ENCODE data around the gene KRT80. TPM values are rescaled to one million over a fixed set of nuclear protein-coding genes. Genes with fewer than 3 reads are reported as not detected.

KRT80 gene
- total RNA-seq, 5 donors from 2014 or later (not counting 1 experiment from before 2014, with no cell fraction given): 0.09 to 0.12 TPM; not detected in 3

DNA sequence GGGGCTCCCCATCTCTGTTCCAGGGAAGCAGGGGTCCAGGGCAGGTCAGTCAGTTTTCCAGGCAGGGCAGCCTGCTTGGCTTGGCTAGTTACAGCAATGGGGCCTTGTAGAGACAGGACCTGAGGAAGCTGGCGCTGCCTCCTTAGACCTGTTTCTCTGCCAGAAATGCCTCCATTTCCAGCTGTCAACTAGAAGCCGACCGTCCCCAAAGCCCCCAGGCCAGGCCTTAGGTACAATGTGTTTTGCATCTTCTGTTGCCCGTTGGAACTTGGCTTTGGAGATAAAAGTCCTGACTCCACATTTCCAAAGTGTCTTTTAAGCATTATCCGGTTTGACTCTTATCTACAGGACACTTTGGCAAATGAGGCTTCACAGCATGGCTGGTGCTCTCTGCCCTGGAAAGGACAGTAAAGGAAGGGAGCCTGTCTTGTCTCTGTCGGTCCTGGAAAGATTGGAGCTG lies 42.6 kb downstream of the KRT80 start:
- WGBS (ENCODE audit: insufficient coverage): 85% methylated on average over 4 of the region's 6 CpGs
- H3K4me3 ChIP-seq (ENCODE audit: control insufficient read depth in 1 of 2, extremely low read depth in 1 of 2, low read length in 1 of 2): no peak overlapping the region
- H3K9me3 ChIP-seq: no peaks in the 10 kb centered on the region
- no peaks in the 10 kb centered on the region for H3K36me3 ChIP-seq (ENCODE audit: control insufficient read depth in 2 of 2, extremely low read depth in 1 of 2, insufficient read depth in 1 of 2, low read length in 1 of 2)
- Mint-ChIP-seq H3K36me3 (no peaks in the 10 kb centered on the region), H3K27me3 (peaks cover 0 to 5% of the 10 kb centered on the region in 2 donors), H3K9me3 (no peaks in the 10 kb centered on the region), H3K27ac (no peak overlapping the region), H3K4me3 (no peak overlapping the region), H3K4me1 (peaks cover 7 to 24% (median 13%) of the 10 kb centered on the region in 3 donors)
- H3K4me1 ChIP-seq (ENCODE audit: control insufficient read depth in 1 of 2, extremely low read depth in 1 of 2, insufficient read depth in 2 of 2, low read length in 2 of 2): peaks cover 0 to 19% of the 10 kb centered on the region in 2 experiments
- no peak overlapping the region for H3K27ac ChIP-seq (ENCODE audit: low read length)
- H3K27me3 ChIP-seq (replicated peaks in 1 of 2; ENCODE audit: control insufficient read depth in 2 of 2, extremely low read depth in 1 of 2, insufficient read depth in 2 of 2, low read length in 1 of 2): peaks cover 0 to 20% of the 10 kb centered on the region in 2 experiments
- DNase-seq (no peak), ATAC-seq (replicated peaks in 1 of 4) (no peak)
- ChIA-PET CTCF (no interaction called here), POLR2A (no interaction called here)

DNA sequence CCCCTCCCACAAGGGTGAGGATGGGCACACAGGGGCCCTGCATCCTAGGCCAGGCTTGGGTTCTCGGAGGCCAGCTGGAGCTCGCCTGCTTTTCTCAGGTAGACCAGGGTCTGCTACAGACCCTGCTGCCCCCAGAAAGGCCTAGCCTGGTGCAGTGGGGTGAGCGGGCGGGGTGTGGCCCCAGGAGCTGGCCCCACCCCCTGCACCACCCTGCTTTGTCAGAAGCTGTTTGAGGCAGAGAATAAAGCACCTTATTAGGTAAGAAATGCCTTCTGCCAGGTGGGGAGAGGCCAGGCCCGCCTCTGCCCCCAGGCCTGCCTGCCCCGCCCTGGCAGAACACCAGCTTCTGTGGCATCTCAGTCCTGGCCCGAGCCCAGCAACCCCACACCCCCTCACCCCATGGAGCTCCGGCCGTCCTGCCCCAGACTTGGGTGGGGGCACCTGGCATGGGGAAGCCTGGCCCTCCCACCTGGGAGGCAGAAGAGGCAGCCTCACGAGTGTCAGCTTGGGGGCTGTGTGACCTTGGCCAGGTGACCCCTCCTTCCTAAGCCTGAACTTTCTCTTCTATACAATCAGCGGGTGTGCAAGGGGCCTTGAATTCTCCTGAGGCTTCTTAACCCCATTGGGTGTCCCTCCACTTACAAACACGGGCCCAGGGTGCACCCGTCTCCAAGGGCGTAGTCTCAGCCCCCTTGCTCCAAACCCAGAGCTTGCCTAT lies 43.2 kb downstream of the KRT80 start:
- H3K4me3 Mint-ChIP-seq: no peak overlapping the region
- no peaks in the 10 kb centered on the region for H3K9me3 Mint-ChIP-seq
- POLR2A ChIA-PET: no interaction called here

DNA sequence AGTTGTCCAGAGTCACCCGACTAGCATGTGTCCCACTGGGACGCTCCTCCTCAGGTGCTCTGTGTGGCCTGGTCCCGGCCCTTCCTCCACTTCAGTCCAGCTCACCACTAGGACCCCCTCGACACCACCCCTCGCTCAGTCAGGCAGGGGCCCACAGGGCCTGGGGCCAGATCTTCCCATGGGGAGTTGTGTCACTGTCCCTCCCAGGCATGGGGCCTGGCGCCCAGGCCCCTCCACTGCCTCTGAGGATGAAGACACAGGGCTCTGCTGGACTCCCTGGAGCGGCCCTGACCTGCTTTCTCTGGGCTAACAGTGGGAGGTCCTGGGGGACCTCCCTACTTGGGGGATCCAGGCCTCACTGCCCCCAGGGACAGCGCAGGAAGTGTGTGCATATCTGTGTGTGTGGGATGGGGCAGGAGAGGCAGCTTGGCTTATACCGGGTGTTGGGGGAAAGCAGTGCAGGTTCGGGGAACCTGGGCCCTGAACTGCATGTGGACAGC lies 43.8 kb downstream of the KRT80 start:
- Histone ChIP-seq H3K4me1 (ENCODE audit: control insufficient read depth in 1 of 2, extremely low read depth in 1 of 2, insufficient read depth in 2 of 2, low read length in 2 of 2) (peaks cover 0 to 12% of the 10 kb centered on the region in 2 experiments), H3K27me3 (replicated peaks in 1 of 2; ENCODE audit: control insufficient read depth in 2 of 2, extremely low read depth in 1 of 2, insufficient read depth in 2 of 2, low read length in 1 of 2) (peaks cover 0 to 17% of the 10 kb centered on the region in 2 experiments), H3K36me3 (ENCODE audit: control insufficient read depth in 2 of 2, extremely low read depth in 1 of 2, insufficient read depth in 1 of 2, low read length in 1 of 2) (no peaks in the 10 kb centered on the region), H3K9me3 (no peaks in the 10 kb centered on the region), H3K27ac (ENCODE audit: low read length) (no peak overlapping the region), H3K4me3 (ENCODE audit: control insufficient read depth in 1 of 2, extremely low read depth in 1 of 2, low read length in 1 of 2) (no peak overlapping the region)
- Mint-ChIP-seq H3K27ac (no peak overlapping the region), H3K4me3 (no peak overlapping the region), H3K4me1 (peaks cover 7 to 13% (median 12%) of the 10 kb centered on the region in 3 donors), H3K27me3 (peaks cover 0 to 5% of the 10 kb centered on the region in 2 donors), H3K36me3 (no peaks in the 10 kb centered on the region), H3K9me3 (no peaks in the 10 kb centered on the region)
- WGBS (ENCODE audit: insufficient coverage): 79% methylated on average over 10 of the region's 10 CpGs
- DNase-seq: no peak
- ATAC-seq (replicated peaks in 1 of 4): no peak
- CTCF ChIA-PET: no interaction called here
- POLR2A ChIA-PET: no interaction called here

More for the DNA sequence above, 43.2 kb downstream of the KRT80 start:
- Histone ChIP-seq H3K4me1 (ENCODE audit: control insufficient read depth in 1 of 2, extremely low read depth in 1 of 2, insufficient read depth in 2 of 2, low read length in 2 of 2) (peaks cover 0 to 13% of the 10 kb centered on the region in 2 experiments), H3K9me3 (no peaks in the 10 kb centered on the region), H3K36me3 (ENCODE audit: control insufficient read depth in 2 of 2, extremely low read depth in 1 of 2, insufficient read depth in 1 of 2, low read length in 1 of 2) (no peaks in the 10 kb centered on the region), H3K27ac (ENCODE audit: low read length) (no peak overlapping the region), H3K27me3 (replicated peaks in 1 of 2; ENCODE audit: control insufficient read depth in 2 of 2, extremely low read depth in 1 of 2, insufficient read depth in 2 of 2, low read length in 1 of 2) (peaks cover 0 to 20% of the 10 kb centered on the region in 2 experiments), H3K4me3 (ENCODE audit: control insufficient read depth in 1 of 2, extremely low read depth in 1 of 2, low read length in 1 of 2) (no peak overlapping the region)
- H3K27me3 Mint-ChIP-seq: peaks cover 0 to 5% of the 10 kb centered on the region in 2 donors
- CTCF ChIA-PET: no interaction called here
- DNase-seq: no peak
- H3K27ac Mint-ChIP-seq: no peak overlapping the region
- peaks cover 7 to 18% (median 13%) of the 10 kb centered on the region in 3 donors for H3K4me1 Mint-ChIP-seq
- 80% methylated on average over 10 of the region's 14 CpGs for WGBS (ENCODE audit: insufficient coverage)
- H3K36me3 Mint-ChIP-seq: no peaks in the 10 kb centered on the region
- ATAC-seq (replicated peaks in 1 of 4): no peak

DNA sequence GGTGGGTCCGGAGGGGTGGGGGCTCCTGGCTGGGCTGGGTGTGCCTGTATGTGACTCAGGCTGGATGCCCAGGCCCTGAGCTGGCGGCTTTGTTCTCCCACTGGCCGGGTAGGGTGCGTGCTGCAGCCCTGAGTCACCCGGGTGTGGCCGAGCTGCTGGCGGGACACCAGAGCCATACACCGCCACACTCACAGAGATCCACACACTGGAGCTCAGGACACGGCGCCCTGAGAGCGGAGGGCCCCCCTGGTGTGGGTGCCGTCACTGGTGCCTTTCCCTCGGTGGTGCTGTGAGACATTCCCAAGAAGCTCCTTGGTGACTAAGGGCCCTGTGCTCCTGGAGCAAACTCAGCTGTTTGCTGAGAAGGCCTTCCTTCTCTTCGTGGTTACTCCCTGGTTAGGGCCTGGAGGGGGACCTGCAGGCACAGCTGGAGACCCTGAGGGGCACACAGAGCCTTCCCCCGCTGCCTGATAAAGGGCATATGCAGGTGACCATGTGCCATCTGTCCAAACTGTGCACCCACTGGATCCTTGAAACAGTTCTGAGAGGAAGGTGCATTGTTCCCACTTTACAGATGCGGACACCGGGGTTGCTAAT lies 44.3 kb downstream of the KRT80 start:
- H3K27ac Mint-ChIP-seq: no peak overlapping the region
- H3K36me3 ChIP-seq (ENCODE audit: control insufficient read depth in 2 of 2, extremely low read depth in 1 of 2, insufficient read depth in 1 of 2, low read length in 1 of 2): no peaks in the 10 kb centered on the region
- no peak overlapping the region for H3K27ac ChIP-seq (ENCODE audit: low read length)
- DNase-seq: no peak
- no peaks in the 10 kb centered on the region for H3K36me3 Mint-ChIP-seq
- no peaks in the 10 kb centered on the region for H3K9me3 ChIP-seq
- peaks cover 0 to 14% of the 10 kb centered on the region in 2 experiments for H3K27me3 ChIP-seq (replicated peaks in 1 of 2; ENCODE audit: control insufficient read depth in 2 of 2, extremely low read depth in 1 of 2, insufficient read depth in 2 of 2, low read length in 1 of 2)
- no peak for ATAC-seq (replicated peaks in 1 of 4)
- no peak overlapping the region for H3K4me3 ChIP-seq (ENCODE audit: control insufficient read depth in 1 of 2, extremely low read depth in 1 of 2, low read length in 1 of 2)
- H3K27me3 Mint-ChIP-seq: peaks cover 0 to 5% of the 10 kb centered on the region in 2 donors
- peaks cover 5 to 9% (median 8%) of the 10 kb centered on the region in 3 donors for H3K4me1 Mint-ChIP-seq
- 86% methylated on average over 16 of the region's 17 CpGs for WGBS (ENCODE audit: insufficient coverage)
- POLR2A ChIA-PET: no interaction called here
- no peaks in the 10 kb centered on the region for H3K9me3 Mint-ChIP-seq
- H3K4me1 ChIP-seq (ENCODE audit: control insufficient read depth in 1 of 2, extremely low read depth in 1 of 2, insufficient read depth in 2 of 2, low read length in 2 of 2): peaks cover 0 to 6% of the 10 kb centered on the region in 2 experiments
- CTCF ChIA-PET: no interaction called here
- no peak overlapping the region for H3K4me3 Mint-ChIP-seq

DNA sequence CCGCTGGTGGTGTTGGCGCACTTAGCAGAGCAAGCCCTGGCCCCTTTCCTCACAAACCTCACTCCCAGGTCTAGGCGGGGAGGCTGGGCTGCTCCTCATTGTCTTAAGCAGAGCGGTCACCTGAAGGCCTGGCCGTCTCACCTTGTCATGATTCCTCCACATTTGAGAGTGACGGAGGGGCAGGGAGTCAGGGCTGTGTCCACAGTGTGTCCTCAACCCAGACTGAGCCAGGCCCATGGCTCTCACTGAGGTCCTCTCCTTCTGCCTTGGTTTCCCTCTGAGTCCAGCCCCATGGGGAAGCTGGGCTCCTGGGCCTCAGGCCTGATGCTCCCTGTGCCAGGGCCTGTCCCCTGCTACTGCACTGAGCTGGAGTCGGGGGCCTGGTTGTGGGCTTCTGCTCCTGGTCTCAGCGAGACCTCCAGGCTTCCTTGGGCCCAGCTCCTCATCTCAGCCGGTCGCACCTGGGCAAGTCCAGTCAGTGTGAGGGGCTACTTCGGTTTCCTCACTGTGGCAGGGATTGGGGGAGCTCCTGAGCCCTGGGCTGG lies 44.9 kb downstream of the KRT80 start:
- no peaks in the 10 kb centered on the region for H3K36me3 ChIP-seq (ENCODE audit: control insufficient read depth in 2 of 2, extremely low read depth in 1 of 2, insufficient read depth in 1 of 2, low read length in 1 of 2)
- Mint-ChIP-seq H3K27ac (no peak overlapping the region), H3K9me3 (no peaks in the 10 kb centered on the region), H3K27me3 (peaks cover 0 to 5% of the 10 kb centered on the region in 2 donors), H3K4me3 (no peak overlapping the region), H3K4me1 (peaks cover 4 to 8% (median 8%) of the 10 kb centered on the region in 3 donors), H3K36me3 (no peaks in the 10 kb centered on the region)
- no peak overlapping the region for H3K27ac ChIP-seq (ENCODE audit: low read length)
- H3K27me3 ChIP-seq (replicated peaks in 1 of 2; ENCODE audit: control insufficient read depth in 2 of 2, extremely low read depth in 1 of 2, insufficient read depth in 2 of 2, low read length in 1 of 2): peaks cover 0 to 17% of the 10 kb centered on the region in 2 experiments
- 83% methylated on average over 10 of the region's 11 CpGs for WGBS (ENCODE audit: insufficient coverage)
- DNase-seq (no peak), ATAC-seq (replicated peaks in 1 of 4) (no peak)
- no peak overlapping the region for H3K4me3 ChIP-seq (ENCODE audit: control insufficient read depth in 1 of 2, extremely low read depth in 1 of 2, low read length in 1 of 2)
- H3K4me1 ChIP-seq (ENCODE audit: control insufficient read depth in 1 of 2, extremely low read depth in 1 of 2, insufficient read depth in 2 of 2, low read length in 2 of 2): peaks cover 0 to 3% of the 10 kb centered on the region in 2 experiments
- ChIA-PET CTCF (no interaction called here), POLR2A (no interaction called here)
- no peaks in the 10 kb centered on the region for H3K9me3 ChIP-seq

DNA sequence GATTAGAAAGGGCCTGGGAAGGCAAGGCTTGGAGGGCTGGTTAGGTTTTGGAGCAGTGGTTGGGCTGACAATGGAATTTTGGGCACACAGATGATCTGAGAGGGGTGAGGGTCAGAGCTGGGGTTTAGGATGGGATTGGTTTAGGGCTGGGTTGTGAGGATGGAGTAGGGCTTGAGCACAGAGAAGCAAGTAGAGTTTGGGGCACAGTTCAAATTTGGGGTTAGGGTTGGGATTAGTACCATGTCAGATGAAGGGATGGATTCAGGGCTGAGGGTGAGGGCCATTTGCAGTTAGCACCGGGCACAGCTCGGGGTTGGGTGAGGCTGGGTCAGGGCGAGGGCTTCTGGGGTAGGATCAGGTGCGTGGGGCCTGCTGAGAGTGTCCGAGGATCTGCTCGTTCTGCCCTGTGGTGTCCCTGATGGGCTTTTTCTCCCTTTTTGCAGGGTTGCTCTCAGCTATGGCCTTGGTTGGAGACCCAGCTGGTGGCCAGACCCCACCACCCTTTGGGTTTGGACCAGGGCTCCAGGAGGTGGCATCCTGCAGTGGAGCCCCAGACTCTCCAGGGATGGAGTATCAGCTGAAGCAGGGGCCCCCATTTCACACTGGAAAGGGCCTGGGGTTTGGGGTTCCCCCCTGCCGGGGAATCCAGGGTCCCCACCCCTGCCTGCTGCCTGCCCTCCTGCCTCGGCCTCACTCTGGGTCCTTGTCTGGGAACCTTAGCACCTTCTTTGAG lies 45.6 kb downstream of the KRT80 start:
- Histone ChIP-seq H3K27me3 (replicated peaks in 1 of 2; ENCODE audit: control insufficient read depth in 2 of 2, extremely low read depth in 1 of 2, insufficient read depth in 2 of 2, low read length in 1 of 2) (peaks cover 0 to 14% of the 10 kb centered on the region in 2 experiments), H3K9me3 (no peaks in the 10 kb centered on the region), H3K4me1 (ENCODE audit: control insufficient read depth in 1 of 2, extremely low read depth in 1 of 2, insufficient read depth in 2 of 2, low read length in 2 of 2) (no peaks in the 10 kb centered on the region), H3K27ac (ENCODE audit: low read length) (no peak overlapping the region), H3K4me3 (ENCODE audit: control insufficient read depth in 1 of 2, extremely low read depth in 1 of 2, low read length in 1 of 2) (no peak overlapping the region), H3K36me3 (ENCODE audit: control insufficient read depth in 2 of 2, extremely low read depth in 1 of 2, insufficient read depth in 1 of 2, low read length in 1 of 2) (no peaks in the 10 kb centered on the region)
- Mint-ChIP-seq H3K9me3 (no peaks in the 10 kb centered on the region), H3K4me3 (no peak overlapping the region), H3K36me3 (no peaks in the 10 kb centered on the region), H3K4me1 (peaks cover 0 to 1% (median 1%) of the 10 kb centered on the region in 3 donors), H3K27me3 (peaks cover 0 to 1% of the 10 kb centered on the region in 2 donors), H3K27ac (no peak overlapping the region)
- CTCF ChIA-PET: no interaction called here
- POLR2A ChIA-PET: no interaction called here
- DNase-seq: no peak
- 84% methylated on average over 8 of the region's 8 CpGs for WGBS (ENCODE audit: insufficient coverage)
- no peak for ATAC-seq (replicated peaks in 1 of 4)

Data from T-cell (primary cell).